MCF 10A (cell line): ENCODE data around the gene CNNM2. TPM values are rescaled to one million over a fixed set of nuclear protein-coding genes. Genes with fewer than 3 reads are reported as not detected.

Experiments used
- Bru-seq: library from RNA; stranded (reverse); fragments of 400-500 nt; gene quantifications from one replicate; lab custom pipeline; 2021; lab: Mats Ljungman, UMichigan
- BruChase-seq, 2 experiments: library from RNA; stranded (reverse); fragments of 400-500 nt; gene quantifications; one replicate each; lab custom pipeline; 2021; lab: Mats Ljungman, UMichigan
- BruUV-seq: library from RNA; stranded (reverse); fragments of 400-500 nt; replicated peaks from 2 replicates; lab custom pipeline; 2021; lab: Mats Ljungman, UMichigan
- CTCF ChIA-PET: fragments of 300-600 bp; sonication (Branson Sonifier 250); formaldehyde crosslinking; extraction: SDS; loops from one replicate; lab custom pipeline; 2021; ENCODE audit warnings: antibody characterized with exemption, inconsistent platforms; lab: Yijun Ruan, JAX
- POLR2A ChIA-PET: fragments of 300-600, 350-650 bp; sonication (Branson Sonifier 250); formaldehyde crosslinking; extraction: SDS; loops from one replicate; lab custom pipeline; 2020; ENCODE audit warnings: antibody characterized with exemption, inconsistent platforms; lab: Yijun Ruan, JAX
- DNase-seq: peaks from one replicate; pipeline ENCODE4 v3.0.0-alpha.2; 2018; ENCODE audit not compliant: unreplicated experiment
- H3K27ac Mint-ChIP-seq: one replicate; pipeline ENCODE4 v1.8.0; 2022; ENCODE audit warnings: mild to moderate bottlenecking, low read depth, mixed read lengths; ENCODE audit not compliant: unreplicated experiment
- H3K27me3 Mint-ChIP-seq: one replicate; pipeline ENCODE4 v1.8.0; 2022; ENCODE audit warnings: mixed read lengths; ENCODE audit not compliant: insufficient read depth, unreplicated experiment
- H3K36me3 Mint-ChIP-seq: one replicate; pipeline ENCODE4 v1.8.0; 2022; ENCODE audit warnings: mild to moderate bottlenecking, moderate library complexity, mixed read lengths; ENCODE audit not compliant: insufficient read depth, unreplicated experiment
- H3K4me1 Mint-ChIP-seq: one replicate; pipeline ENCODE4 v1.8.0; 2022; ENCODE audit warnings: mixed read lengths; ENCODE audit not compliant: insufficient read depth, unreplicated experiment
- H3K4me3 Mint-ChIP-seq: one replicate; pipeline ENCODE4 v1.8.0; 2022; ENCODE audit warnings: mild to moderate bottlenecking, moderate library complexity, mixed read lengths; ENCODE audit not compliant: unreplicated experiment
- H3K9me3 Mint-ChIP-seq: one replicate; pipeline ENCODE4 v1.8.0; 2022; ENCODE audit warnings: mixed read lengths; ENCODE audit not compliant: unreplicated experiment
- intact Hi-C: fragments of 100-400 bp; cut with micrococcal nuclease; formaldehyde crosslinking; loops from 2 replicates; pipeline ENCODE4 v1.14.1; 2022
- long read RNA-seq: library from polyadenylated mRNA; stranded (forward); transcript quantifications from one replicate; pipeline ENCODE4 v2.0.0, GENCODE V29; 2022
- total RNA-seq: library from RNA; stranded (reverse); gene quantifications from 2 replicates; pipeline ENCODE4 v1.2.3, GENCODE V29; 2022
- TF ChIP-seq, protein P1 (sequence below): fragments of 200-600 bp; IDR thresholded peaks from one replicate; pipeline ENCODE4 v1.8.0; 2022; ENCODE audit warnings: antibody characterized with exemption, mild to moderate bottlenecking; ENCODE audit not compliant: unreplicated experiment

CNNM2 gene
- total RNA-seq (5.6 and 7.4 TPM in 2 replicates), Bru-seq, nascent RNA (percentile 51 among the genes with signal in this experiment), BruChase-seq, experiment 1, labeled RNA remaining after a 6-hour chase (percentile 54 among the genes with signal in this experiment), BruChase-seq, experiment 2, labeled RNA remaining after a 2-hour chase (percentile 49 among the genes with signal in this experiment)
- long read RNA-seq, full-length matches to known transcripts = 4 of 7 reads
- long read RNA-seq, partial matches to known transcripts = 0 of 7 reads
- long read RNA-seq, other reads (novel, unspliced or antisense) = 3 of 7 reads

DNA sequence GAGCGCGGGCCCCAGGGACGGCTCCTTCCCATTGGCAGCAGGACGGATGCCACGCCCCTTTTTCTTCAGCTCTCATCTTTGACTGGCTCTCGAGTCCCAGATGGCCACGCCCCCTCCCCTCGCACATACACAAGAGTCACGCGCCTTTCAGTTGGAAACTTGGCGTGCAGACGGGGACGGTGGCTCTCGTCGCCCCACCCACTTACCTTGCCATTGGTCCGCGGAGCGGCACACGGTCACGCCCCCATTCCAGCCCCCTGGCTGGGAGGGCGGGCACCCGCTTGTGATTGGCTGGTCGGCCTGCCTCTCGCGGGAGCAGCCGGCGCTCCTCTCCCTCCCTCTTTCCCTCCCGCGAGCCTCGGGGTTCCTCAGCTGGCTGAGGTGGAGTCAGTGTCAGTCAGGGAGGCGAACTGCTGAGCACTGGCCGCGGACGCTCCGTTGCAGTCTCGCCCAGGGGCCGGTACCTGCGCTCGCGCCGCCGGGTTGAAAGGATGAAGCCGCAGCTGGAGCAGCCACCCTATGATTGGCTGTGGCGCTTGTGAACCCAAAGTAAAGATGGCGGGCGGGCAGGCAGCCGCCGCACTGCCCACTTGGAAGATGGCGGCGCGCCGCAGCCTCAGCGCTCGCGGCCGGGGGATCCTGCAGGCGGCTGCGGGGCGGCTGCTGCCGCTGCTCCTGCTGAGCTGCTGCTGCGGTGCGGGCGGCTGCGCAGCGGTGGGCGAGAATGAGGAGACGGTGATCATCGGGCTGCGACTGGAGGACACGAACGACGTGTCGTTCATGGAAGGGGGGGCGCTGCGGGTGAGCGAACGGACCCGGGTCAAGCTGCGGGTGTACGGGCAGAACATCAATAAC is at the start of gene CNNM2:
Gene CNNM2, plus strand, starts transcription at position 333 of the 855 bp plus-strand sequence. Its CDS starts 187 bp downstream, at position 520.
- CTCF ChIA-PET = interaction anchor here (0.5 to 3.5 kb wide), 26 partner anchors 7 to 481 kb away, joined by 3 to 52 read pairs (median 3); no protein-coding TSS in a partner anchor
- H3K4me1 Mint-ChIP-seq = peaks cover 24% of the 10 kb centered on the region
- DNase-seq = peak; percentile 100
- peak within 1 kb of the TSS; percentile 49 for H3K27ac Mint-ChIP-seq
- POLR2A ChIA-PET = interaction anchor here (0.6 to 2.6 kb wide), 25 partner anchors 11 to 478 kb away, joined by 3 to 13 read pairs (median 4); partner anchors contain the start of genes ACTR1A, ARL3, ATP5MK and BORCS7
- TF ChIP-seq, protein P1, sequence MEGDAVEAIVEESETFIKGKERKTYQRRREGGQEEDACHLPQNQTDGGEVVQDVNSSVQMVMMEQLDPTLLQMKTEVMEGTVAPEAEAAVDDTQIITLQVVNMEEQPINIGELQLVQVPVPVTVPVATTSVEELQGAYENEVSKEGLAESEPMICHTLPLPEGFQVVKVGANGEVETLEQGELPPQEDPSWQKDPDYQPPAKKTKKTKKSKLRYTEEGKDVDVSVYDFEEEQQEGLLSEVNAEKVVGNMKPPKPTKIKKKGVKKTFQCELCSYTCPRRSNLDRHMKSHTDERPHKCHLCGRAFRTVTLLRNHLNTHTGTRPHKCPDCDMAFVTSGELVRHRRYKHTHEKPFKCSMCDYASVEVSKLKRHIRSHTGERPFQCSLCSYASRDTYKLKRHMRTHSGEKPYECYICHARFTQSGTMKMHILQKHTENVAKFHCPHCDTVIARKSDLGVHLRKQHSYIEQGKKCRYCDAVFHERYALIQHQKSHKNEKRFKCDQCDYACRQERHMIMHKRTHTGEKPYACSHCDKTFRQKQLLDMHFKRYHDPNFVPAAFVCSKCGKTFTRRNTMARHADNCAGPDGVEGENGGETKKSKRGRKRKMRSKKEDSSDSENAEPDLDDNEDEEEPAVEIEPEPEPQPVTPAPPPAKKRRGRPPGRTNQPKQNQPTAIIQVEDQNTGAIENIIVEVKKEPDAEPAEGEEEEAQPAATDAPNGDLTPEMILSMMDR = no peak
- H3K9me3 Mint-ChIP-seq = no peaks in the 10 kb centered on the region
- no peaks in the 10 kb centered on the region for H3K27me3 Mint-ChIP-seq
- H3K36me3 Mint-ChIP-seq = no peaks in the 10 kb centered on the region
- no TSS peak for BruUV-seq
- H3K4me3 Mint-ChIP-seq = peak within 1 kb of the TSS; percentile 89
- intact Hi-C loops = loop anchor here (1.0 to 5.0 kb wide), 4 partner anchors 83 to 569 kb away; no protein-coding TSS in a partner anchor

DNA sequence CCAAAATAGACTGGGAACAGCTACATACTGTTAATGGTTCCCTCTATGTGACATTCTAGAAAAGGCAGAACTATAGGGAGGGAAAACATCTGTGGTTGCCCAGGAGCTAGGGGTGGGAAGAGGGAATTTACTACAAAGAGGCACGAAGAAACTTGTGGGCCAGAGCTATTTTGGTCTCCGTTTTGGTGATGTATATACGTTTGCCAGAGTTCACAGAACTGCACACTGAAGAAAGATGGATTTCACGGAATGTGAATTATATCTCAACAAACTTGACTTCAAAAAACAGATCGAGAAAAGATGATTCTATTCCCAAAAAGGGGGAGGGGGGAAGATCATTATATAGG is 49.2 kb upstream of the CNNM2 start:
- H3K36me3 Mint-ChIP-seq = peaks cover 10% of the 10 kb centered on the region
- no peak overlapping the region for H3K4me3 Mint-ChIP-seq
- intact Hi-C loops = no loop called here
- no peak overlapping the region for H3K27ac Mint-ChIP-seq
- no peak for DNase-seq
- no peaks in the 10 kb centered on the region for H3K27me3 Mint-ChIP-seq
- CTCF ChIA-PET = no interaction called here
- H3K9me3 Mint-ChIP-seq = no peaks in the 10 kb centered on the region
- TF ChIP-seq, protein P1 = no peak
- no peaks in the 10 kb centered on the region for H3K4me1 Mint-ChIP-seq
- POLR2A ChIA-PET = interaction anchor here (0.7 kb wide), 2 partner anchors 18 to 133 kb away, joined by 3 read pairs; no protein-coding TSS in a partner anchor
- BruUV-seq = no TSS peak

DNA sequence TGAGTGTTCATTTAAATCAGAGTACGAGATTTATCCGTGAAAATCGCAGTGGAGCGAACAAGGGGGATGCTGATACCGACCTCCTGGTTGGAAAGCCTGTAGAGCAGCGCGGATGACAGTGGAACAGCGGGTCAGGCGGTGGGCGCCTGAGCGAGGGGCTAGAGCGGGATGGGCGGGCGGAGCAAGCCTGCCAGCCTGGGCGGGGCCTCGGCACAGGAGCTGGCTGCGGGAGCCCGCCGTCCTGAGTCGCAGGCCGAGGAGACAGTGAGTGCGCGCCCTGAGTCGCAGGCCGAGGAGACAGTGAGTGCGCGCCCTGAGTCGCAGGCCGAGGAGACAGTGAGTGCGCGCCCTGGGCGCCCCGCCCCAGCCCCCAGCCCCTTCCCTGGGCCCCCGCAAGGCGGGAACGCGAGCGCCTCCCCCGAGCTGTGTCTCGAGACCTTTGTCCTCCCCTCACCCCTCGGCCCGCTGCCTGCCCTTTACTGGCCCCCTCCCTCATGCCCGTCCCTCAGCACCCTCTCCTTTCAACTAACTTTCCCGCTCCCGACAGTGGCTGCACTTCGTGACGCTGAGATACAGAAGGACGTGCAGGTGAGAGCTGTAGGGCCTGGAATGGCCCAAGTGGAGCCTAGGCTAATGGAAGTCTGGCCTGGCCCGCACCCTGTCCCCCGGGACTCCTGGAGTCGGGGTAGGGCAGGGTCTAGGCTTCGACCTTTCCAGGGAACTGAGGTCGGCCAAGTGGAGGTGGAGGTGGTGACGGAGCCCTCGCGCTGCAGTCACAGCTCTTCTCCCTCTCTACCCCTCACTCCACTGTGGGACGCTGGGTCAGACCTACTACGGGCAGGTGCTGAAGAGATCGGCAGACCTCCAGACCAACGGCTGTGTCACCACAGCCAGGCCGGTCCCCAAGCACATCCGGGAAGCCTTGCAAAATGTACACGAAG is 48.6 kb upstream of the CNNM2 start, which contains the start of gene AS3MT:
Gene AS3MT, plus strand, starts transcription at position 213 of the 941 bp plus-strand sequence. Its CDS starts 123 bp downstream, at position 336.
- H3K27ac Mint-ChIP-seq = no peak within 1 kb of the TSS
- intact Hi-C loops = no loop called here
- DNase-seq = no peak
- no TSS peak for BruUV-seq
- H3K9me3 Mint-ChIP-seq = no peaks in the 10 kb centered on the region
- H3K4me1 Mint-ChIP-seq = no peaks in the 10 kb centered on the region
- H3K36me3 Mint-ChIP-seq = peaks cover 10% of the 10 kb centered on the region
- ChIA-PET CTCF (interaction anchor here (0.6 kb wide), 1 partner anchor 127 kb away, joined by 3 read pairs; no protein-coding TSS in a partner anchor), POLR2A (interaction anchor here (0.7 kb wide), 2 partner anchors 18 to 133 kb away, joined by 3 read pairs; no protein-coding TSS in a partner anchor)
- TF ChIP-seq, protein P1 = no peak
- no peaks in the 10 kb centered on the region for H3K27me3 Mint-ChIP-seq
- no peak within 1 kb of the TSS for H3K4me3 Mint-ChIP-seq
